Liver (tissue), 9 donors: ENCODE data around the gene SLC22A8. TPM values are rescaled to one million over a fixed set of nuclear protein-coding genes. Genes with fewer than 3 reads are reported as not detected.

Experiments
- DNase-seq: peaks from one replicate; pipeline ENCODE4 v3.0.0-alpha.2; 2017; ENCODE audit warnings: low spot score
- H3K27ac ChIP-seq, 2 donors: one replicate each; pipeline ENCODE4 v1.7.0; 2013; ENCODE audit warnings: inconsistent platforms in 2 of 2, low read length in 2 of 2, control low read depth in 1 of 2, low read depth in 1 of 2, mild to moderate bottlenecking in 1 of 2
- H3K27me3 ChIP-seq, 4 donors: one replicate each; pipeline versions ENCODE4 v1.6.1 to v1.7.0; 2013; ENCODE audit warnings: low read length in 3 of 4, inconsistent platforms in 1 of 4, mild to moderate bottlenecking in 1 of 4, moderate library complexity in 1 of 4; ENCODE audit not compliant: control insufficient read depth in 4 of 4, insufficient read depth in 4 of 4
- H3K36me3 ChIP-seq, 4 donors: one replicate each; pipeline versions ENCODE4 v1.6.1 to v1.7.0; 2013; ENCODE audit warnings: low read length in 3 of 4, mild to moderate bottlenecking in 3 of 4, low read depth in 1 of 4, moderate library complexity in 1 of 4; ENCODE audit not compliant: control insufficient read depth in 4 of 4, insufficient read depth in 3 of 4
- H3K4me1 ChIP-seq, 4 donors: one replicate each; pipeline versions ENCODE4 v1.6.1 to v1.7.0; 2013; ENCODE audit warnings: low read length in 3 of 4, mild to moderate bottlenecking in 3 of 4, moderate library complexity in 1 of 4; ENCODE audit not compliant: control insufficient read depth in 4 of 4, insufficient read depth in 4 of 4
- H3K4me3 ChIP-seq, 3 donors: one replicate each; pipeline versions ENCODE4 v1.6.1 to v1.7.0; 2013; ENCODE audit warnings: low read length in 3 of 3, control low read depth in 1 of 3, low read depth in 1 of 3, mild to moderate bottlenecking in 1 of 3
- H3K9ac ChIP-seq, 2 donors: one replicate each; pipeline ENCODE4 v1.7.0; 2013; ENCODE audit warnings: low read length in 2 of 2, mild to moderate bottlenecking in 2 of 2, moderate library complexity in 2 of 2, control low read depth in 1 of 2, low read depth in 1 of 2
- H3K9me3 ChIP-seq, 4 donors: one replicate each; pipeline versions ENCODE4 v1.6.1 to v1.7.0; 2013; ENCODE audit warnings: low read length in 3 of 4; ENCODE audit not compliant: control insufficient read depth in 4 of 4
- ATF3 ChIP-seq: IDR thresholded peaks from 2 replicates; pipeline ENCODE4 v1.6.1; 2016; ENCODE audit warnings: antibody characterized with exemption
- CTCF ChIP-seq: fragments of 150-350 bp; IDR thresholded peaks from 2 replicates; pipeline ENCODE4 v1.5.1; 2017; ENCODE audit warnings: improper control_type of control experiment, low read depth, low read length; ENCODE audit not compliant: missing input control
- EGR1 ChIP-seq, 2 donors: IDR thresholded peaks; 2 replicates each; pipeline ENCODE4 v1.6.1; 2016 to 2018; ENCODE audit warnings: antibody characterized with exemption in 2 of 2, low read depth in 2 of 2
- FOXA1 ChIP-seq: IDR thresholded peaks from 2 replicates; pipeline ENCODE4 v1.6.1; 2016; ENCODE audit warnings: antibody characterized with exemption
- FOXA2 ChIP-seq: IDR thresholded peaks from 2 replicates; pipeline ENCODE4 v1.6.1; 2016; ENCODE audit warnings: antibody characterized with exemption
- GABPA ChIP-seq, 2 donors: IDR thresholded peaks in 1 of 2; conservative IDR thresholded peaks in 1 of 2; 2 replicates each; pipeline ENCODE4 v1.6.1; 2016; ENCODE audit warnings: antibody characterized with exemption in 2 of 2, mild to moderate bottlenecking in 1 of 2, moderate library complexity in 1 of 2
- HNF4A ChIP-seq, 2 donors: conservative IDR thresholded peaks; 2 replicates each; pipeline ENCODE4 v1.6.1; 2016; ENCODE audit warnings: antibody characterized with exemption in 2 of 2, mild to moderate bottlenecking in 2 of 2
- HNF4G ChIP-seq: IDR thresholded peaks from 2 replicates; pipeline ENCODE4 v1.6.1; 2016; ENCODE audit warnings: antibody characterized with exemption
- JUND ChIP-seq, 2 donors: IDR thresholded peaks; 2 replicates each; pipeline ENCODE4 v1.6.1; 2016; ENCODE audit warnings: antibody characterized with exemption in 2 of 2
- MAX ChIP-seq: IDR thresholded peaks from 2 replicates; pipeline ENCODE4 v1.6.1; 2016; ENCODE audit warnings: antibody characterized with exemption
- NR2F2 ChIP-seq: IDR thresholded peaks from 2 replicates; pipeline ENCODE4 v1.6.1; 2016; ENCODE audit warnings: antibody characterized with exemption
- RAD21 ChIP-seq, 2 donors: IDR thresholded peaks; 2 replicates each; pipeline ENCODE4 v1.6.1; 2016; ENCODE audit warnings: antibody characterized with exemption in 2 of 2, mild to moderate bottlenecking in 2 of 2
- RXRA ChIP-seq, 2 donors: IDR thresholded peaks; 2 replicates each; pipeline ENCODE4 v1.6.1; 2017 to 2018; ENCODE audit warnings: antibody characterized with exemption in 2 of 2, mild to moderate bottlenecking in 1 of 2
- SP1 ChIP-seq: IDR thresholded peaks from 2 replicates; pipeline ENCODE4 v1.6.1; 2018; ENCODE audit warnings: antibody characterized with exemption, mild to moderate bottlenecking
- TAF1 ChIP-seq: conservative IDR thresholded peaks from 2 replicates; pipeline ENCODE4 v1.6.1; 2016; ENCODE audit warnings: antibody characterized with exemption, mild to moderate bottlenecking
- YY1 ChIP-seq: IDR thresholded peaks from 2 replicates; pipeline ENCODE4 v1.6.1; 2016; ENCODE audit warnings: antibody characterized with exemption, mild to moderate bottlenecking
- WGBS: extraction: QIAGEN DNeasy Blood & Tissue Kit; methylation state at CpG from one replicate; pipeline ENCODE4 v1.1.7; 2013; 5-methylcytosine and 5-hydroxymethylcytosine counted together
- polyA plus RNA-seq, 2 donors: library from polyadenylated mRNA; stranded (reverse) in 1 of 2; unstranded in 1 of 2; fragments of 200-250 nt in 1 of 2; fragments of >200 nt in 1 of 2; fragmentation: Nextera tagmentation in 1 of 2; extraction: Ambion mirVana in 1 of 2; gene quantifications; one replicate each; pipeline versions ENCODE4 v1.2.1 to v1.2.3, GENCODE V29; 2013 to 2015
- total RNA-seq, 2 donors: library from RNA; depleted of rRNA; stranded (reverse); fragments of >200 nt; gene quantifications; one replicate each; pipeline ENCODE4 v1.2.3, GENCODE V29; 2014
- TF ChIP-seq, protein P1 (sequence below): IDR thresholded peaks from 2 replicates; pipeline ENCODE4 v1.6.1; 2016; ENCODE audit warnings: antibody characterized with exemption
- TF ChIP-seq, protein P2 (sequence below): IDR thresholded peaks from 2 replicates; pipeline ENCODE4 v1.6.1; 2016; ENCODE audit warnings: antibody characterized with exemption, mild to moderate bottlenecking
- donor health status: healthy.
- donor health status: healthy.
- donor health status: healthy.
- donor health status: healthy.
- donor health status: healthy.

Gene SLC22A8
- total and polyA plus RNA-seq, 4 donors: not detected

GRCh38 chr11:62958547-62959421 is 56.9 kb downstream of the SLC22A8 start:
- Histone ChIP-seq H3K4me3 (no peak overlapping the region), H3K27ac (no peak overlapping the region)
- 60% methylated on average over 11 of the region's 11 CpGs for WGBS

GRCh38 chr11:62957147-62957546 is 58.5 kb downstream of the SLC22A8 start:
- Histone ChIP-seq H3K4me3 (no peak overlapping the region), H3K36me3 (no peaks in the 10 kb centered on the region), H3K4me1 (no peaks in the 10 kb centered on the region), H3K27me3 (no peaks in the 10 kb centered on the region), H3K9ac (no peak overlapping the region), H3K27ac (no peak overlapping the region), H3K9me3 (no peaks in the 10 kb centered on the region)
- no peak for DNase-seq
- TF ChIP-seq HNF4A (conservative IDR thresholded peaks at IDR 0.05) (no peak), ATF3 (no peak), SP1 (no peak), EGR1 (IDR thresholded peaks at IDR 0.05; ENCODE audit: low read depth in 2 of 2) (no peak), YY1 (no peak), RXRA (IDR thresholded peaks at IDR 0.05) (no peak), HNF4G (no peak), MAX (no peak), RAD21 (IDR thresholded peaks at IDR 0.05) (no peak), FOXA1 (no peak), CTCF (no peak), GABPA (IDR thresholded peaks at IDR 0.05 in 1 of 2, conservative IDR thresholded peaks at IDR 0.05 in 1 of 2) (no peak), TAF1 (no peak), NR2F2 (no peak), JUND (IDR thresholded peaks at IDR 0.05) (no peak), FOXA2 (no peak)
- TF ChIP-seq, protein P1, sequence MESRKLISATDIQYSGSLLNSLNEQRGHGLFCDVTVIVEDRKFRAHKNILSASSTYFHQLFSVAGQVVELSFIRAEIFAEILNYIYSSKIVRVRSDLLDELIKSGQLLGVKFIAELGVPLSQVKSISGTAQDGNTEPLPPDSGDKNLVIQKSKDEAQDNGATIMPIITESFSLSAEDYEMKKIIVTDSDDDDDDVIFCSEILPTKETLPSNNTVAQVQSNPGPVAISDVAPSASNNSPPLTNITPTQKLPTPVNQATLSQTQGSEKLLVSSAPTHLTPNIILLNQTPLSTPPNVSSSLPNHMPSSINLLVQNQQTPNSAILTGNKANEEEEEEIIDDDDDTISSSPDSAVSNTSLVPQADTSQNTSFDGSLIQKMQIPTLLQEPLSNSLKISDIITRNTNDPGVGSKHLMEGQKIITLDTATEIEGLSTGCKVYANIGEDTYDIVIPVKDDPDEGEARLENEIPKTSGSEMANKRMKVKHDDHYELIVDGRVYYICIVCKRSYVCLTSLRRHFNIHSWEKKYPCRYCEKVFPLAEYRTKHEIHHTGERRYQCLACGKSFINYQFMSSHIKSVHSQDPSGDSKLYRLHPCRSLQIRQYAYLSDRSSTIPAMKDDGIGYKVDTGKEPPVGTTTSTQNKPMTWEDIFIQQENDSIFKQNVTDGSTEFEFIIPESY: no peak
- TF ChIP-seq, protein P2, sequence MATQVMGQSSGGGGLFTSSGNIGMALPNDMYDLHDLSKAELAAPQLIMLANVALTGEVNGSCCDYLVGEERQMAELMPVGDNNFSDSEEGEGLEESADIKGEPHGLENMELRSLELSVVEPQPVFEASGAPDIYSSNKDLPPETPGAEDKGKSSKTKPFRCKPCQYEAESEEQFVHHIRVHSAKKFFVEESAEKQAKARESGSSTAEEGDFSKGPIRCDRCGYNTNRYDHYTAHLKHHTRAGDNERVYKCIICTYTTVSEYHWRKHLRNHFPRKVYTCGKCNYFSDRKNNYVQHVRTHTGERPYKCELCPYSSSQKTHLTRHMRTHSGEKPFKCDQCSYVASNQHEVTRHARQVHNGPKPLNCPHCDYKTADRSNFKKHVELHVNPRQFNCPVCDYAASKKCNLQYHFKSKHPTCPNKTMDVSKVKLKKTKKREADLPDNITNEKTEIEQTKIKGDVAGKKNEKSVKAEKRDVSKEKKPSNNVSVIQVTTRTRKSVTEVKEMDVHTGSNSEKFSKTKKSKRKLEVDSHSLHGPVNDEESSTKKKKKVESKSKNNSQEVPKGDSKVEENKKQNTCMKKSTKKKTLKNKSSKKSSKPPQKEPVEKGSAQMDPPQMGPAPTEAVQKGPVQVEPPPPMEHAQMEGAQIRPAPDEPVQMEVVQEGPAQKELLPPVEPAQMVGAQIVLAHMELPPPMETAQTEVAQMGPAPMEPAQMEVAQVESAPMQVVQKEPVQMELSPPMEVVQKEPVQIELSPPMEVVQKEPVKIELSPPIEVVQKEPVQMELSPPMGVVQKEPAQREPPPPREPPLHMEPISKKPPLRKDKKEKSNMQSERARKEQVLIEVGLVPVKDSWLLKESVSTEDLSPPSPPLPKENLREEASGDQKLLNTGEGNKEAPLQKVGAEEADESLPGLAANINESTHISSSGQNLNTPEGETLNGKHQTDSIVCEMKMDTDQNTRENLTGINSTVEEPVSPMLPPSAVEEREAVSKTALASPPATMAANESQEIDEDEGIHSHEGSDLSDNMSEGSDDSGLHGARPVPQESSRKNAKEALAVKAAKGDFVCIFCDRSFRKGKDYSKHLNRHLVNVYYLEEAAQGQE: no peak
- WGBS: 90% methylated on average over 2 of the region's 2 CpGs

More at GRCh38 chr11:62958547-62959421, 56.9 kb downstream of the SLC22A8 start:
- DNase-seq: no peak
- Histone ChIP-seq H3K9ac (no peak overlapping the region), H3K4me1 (no peaks in the 10 kb centered on the region), H3K9me3 (no peaks in the 10 kb centered on the region), H3K27me3 (no peaks in the 10 kb centered on the region), H3K36me3 (no peaks in the 10 kb centered on the region)
- TF ChIP-seq RXRA (IDR thresholded peaks at IDR 0.05): no peak
- no peak for TF ChIP-seq HNF4G
